GM19328 (cell line): ENCODE measurements around the gene FOXF1.

ENCODE experiments used
- ATAC-seq: cut with Tn5 transposase; IDR thresholded peaks from one replicate; pipeline ENCODE4 v1.9.1; 2021; ENCODE audit warnings: mild to moderate bottlenecking, moderate library complexity; ENCODE audit not compliant: unreplicated experiment

Gene FOXF1

DNA sequence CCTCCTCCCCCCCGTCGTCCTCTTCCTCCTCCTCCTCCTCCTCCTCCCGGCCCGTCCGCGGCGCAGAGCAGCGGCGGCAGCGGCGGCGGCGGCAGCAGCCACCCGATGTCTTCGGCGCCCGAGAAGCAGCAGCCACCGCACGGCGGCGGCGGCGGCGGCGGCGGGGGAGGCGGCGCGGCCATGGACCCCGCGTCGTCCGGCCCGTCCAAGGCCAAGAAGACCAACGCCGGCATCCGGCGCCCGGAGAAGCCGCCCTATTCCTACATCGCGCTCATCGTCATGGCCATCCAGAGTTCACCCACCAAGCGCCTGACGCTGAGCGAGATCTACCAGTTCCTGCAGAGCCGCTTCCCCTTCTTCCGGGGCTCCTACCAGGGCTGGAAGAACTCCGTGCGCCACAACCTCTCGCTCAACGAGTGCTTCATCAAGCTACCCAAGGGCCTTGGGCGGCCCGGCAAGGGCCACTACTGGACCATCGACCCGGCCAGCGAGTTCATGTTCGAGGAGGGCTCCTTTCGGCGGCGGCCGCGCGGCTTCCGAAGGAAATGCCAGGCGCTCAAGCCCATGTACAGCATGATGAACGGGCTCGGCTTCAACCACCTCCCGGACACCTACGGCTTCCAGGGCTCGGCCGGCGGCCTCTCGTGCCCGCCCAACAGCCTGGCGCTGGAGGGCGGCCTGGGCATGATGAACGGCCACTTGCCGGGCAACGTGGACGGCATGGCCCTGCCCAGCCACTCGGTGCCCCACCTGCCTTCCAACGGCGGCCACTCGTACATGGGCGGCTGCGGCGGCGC, at the start of gene FOXF1:
Gene FOXF1, plus strand, starts transcription at position 63 of the 797 bp plus-strand sequence. Its CDS starts 43 bp downstream, at position 106.
- no peak for ATAC-seq

DNA sequence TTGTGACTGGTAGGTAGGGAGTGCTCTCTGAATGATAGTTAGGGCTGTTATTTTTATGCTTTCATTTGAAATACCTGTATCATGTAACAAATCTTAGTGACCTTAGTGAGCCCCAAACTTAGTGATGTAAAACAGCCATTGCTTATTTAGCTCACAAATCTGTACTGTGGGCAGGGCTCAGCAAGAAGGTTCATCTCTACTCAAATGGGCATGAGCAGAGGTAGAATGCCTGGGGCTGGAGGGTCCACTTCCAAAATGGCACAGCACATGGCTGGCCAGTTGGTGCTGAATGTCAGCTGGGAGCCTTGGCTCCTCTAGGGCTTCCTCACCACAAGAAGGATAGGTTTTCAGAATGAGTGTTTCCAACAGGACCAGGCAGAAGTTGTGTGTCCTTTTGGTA, 49.3 kb upstream of the FOXF1 start:
- ATAC-seq: no peak

GRCh38 chr16:86462334-86463084, 47.8 kb upstream of the FOXF1 start:
- no peak for ATAC-seq

- no peak for ATAC-seq
Observed at GRCh38 chr16:86464044-86464443, 46.3 kb upstream of the FOXF1 start.

- ATAC-seq: no peak
Observed at GRCh38 chr16:86465434-86465833, 44.9 kb upstream of the FOXF1 start.

GRCh38 chr16:86466696-86467406, 43.5 kb upstream of the FOXF1 start:
- ATAC-seq: no peak

DNA sequence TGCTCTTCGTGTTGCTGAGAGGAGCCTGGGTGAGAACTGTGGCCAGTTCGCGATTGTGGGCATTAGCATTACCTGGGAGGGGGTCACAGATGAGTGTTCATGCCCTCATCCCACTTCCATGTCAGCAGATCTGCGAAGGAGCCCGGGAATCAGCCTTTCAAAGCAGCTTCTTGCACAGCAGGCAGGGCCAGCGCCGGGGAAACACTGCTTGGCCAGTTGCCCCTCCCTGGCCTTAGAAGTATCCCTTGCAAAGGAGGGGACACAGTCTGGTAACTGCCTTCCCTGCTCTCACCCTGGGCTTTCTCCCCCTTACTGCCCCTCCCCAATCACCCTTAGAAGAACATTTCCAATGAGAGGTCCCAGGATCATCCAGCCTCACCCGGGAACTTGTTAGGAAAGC, 42.8 kb upstream of the FOXF1 start:
- ATAC-seq: no peak

- no peak for ATAC-seq
Observed at GRCh38 chr16:86470964-86471363, 39.4 kb upstream of the FOXF1 start.

GRCh38 chr16:86471896-86472295, 38.4 kb upstream of the FOXF1 start:
- no peak for ATAC-seq

GRCh38 chr16:86472366-86472765, 38.0 kb upstream of the FOXF1 start:
- no peak for ATAC-seq

- no peak for ATAC-seq
Observed at GRCh38 chr16:86476956-86477534, 33.3 kb upstream of the FOXF1 start.

GRCh38 chr16:86477642-86478041, 32.7 kb upstream of the FOXF1 start:
- ATAC-seq: no peak

DNA sequence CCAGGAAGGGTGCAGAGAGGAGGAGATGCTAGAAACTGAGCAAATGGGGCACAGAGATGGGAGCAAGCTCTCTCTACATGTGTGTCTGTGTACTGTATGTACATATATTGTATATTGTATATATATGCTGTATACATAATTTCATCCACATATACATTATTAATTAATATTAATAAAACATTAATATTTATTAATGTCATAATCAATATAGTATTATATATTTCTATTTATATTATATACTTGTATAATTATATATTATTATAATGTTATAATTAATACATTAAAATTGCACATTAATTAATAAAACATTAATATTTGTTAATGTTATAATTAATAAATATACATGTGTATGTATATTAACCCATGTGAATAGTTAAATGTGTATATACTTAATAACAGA, 31.5 kb upstream of the FOXF1 start:
- ATAC-seq: no peak

DNA sequence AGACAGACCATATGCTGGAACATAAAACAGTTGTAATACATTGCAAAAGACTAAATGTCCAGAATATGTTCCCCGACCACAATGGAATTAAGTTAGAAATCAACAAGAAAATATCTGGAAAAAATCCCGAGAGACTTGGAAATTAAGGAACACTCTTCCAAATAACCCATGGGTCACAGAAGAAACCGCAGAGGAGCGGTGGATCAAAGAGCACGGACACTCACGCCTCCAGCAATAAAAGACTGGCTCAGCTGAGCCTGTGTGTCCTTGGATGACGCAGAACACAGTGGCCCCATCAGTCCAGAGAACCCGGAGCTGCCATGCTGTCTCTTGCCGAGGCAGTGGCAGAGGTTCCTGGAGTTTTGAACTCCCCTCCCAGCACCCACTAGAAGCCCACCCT, 30.9 kb upstream of the FOXF1 start:
- no peak for ATAC-seq

GRCh38 chr16:86480444-86480843, 29.9 kb upstream of the FOXF1 start:
- no peak for ATAC-seq

DNA sequence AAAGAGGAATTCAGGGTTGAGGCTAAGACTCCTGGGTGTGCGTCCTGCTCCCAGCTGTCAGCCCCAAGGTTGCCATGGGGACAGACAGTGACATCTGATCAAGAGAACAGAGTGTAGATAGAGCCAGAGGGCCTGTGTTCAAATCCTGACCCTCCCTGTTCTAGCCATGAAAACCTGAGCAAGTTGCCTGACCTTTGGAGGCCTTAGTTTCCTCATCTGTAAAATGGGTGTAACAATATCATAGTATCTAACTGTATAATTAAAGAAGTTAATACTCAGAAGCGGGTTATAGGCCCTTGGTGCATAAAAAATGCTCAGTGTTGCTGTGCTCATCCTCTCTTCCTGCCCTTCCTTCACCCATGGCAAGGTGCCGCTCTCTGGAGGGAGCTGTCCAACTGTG, 28.7 kb upstream of the FOXF1 start:
- ATAC-seq: no peak

GRCh38 chr16:86484240-86484639, 26.1 kb upstream of the FOXF1 start:
- ATAC-seq: no peak

DNA sequence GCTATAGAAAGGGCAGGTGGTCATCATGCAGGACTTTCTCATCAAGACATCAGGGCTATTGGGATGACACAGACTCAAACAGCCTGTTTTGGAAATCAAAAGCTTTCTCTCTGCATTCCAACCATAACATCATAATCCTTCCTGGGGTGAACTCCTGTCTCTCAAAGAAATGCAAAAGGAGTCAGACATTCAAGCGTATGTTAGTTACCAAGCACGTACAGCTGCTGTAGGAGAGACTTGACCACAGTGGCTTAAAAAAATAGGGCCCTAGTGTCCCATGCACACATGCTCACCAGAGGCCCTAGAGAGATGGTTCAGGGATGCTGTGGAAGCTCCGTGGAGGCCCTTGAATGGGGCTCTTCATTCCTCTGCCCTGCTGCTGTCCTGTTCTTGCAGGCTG, 24.6 kb upstream of the FOXF1 start:
- no peak for ATAC-seq

- ATAC-seq: no peak
Observed at GRCh38 chr16:86490859-86491639, 19.3 kb upstream of the FOXF1 start.

GRCh38 chr16:86491640-86492023, 18.7 kb upstream of the FOXF1 start:
- ATAC-seq: no peak
